ENCODE results near the gene UBB. TPM values are rescaled to one million over a fixed set of nuclear protein-coding genes. Genes with fewer than 3 reads are reported as not detected.

UBB gene
- total and polyA plus RNA-seq, 2 experiments from 2014 or later = 1,250 to 2,041 TPM

GRCh38 chr17:16428098-16428882 is 47.4 kb downstream of the UBB start:
- no peaks in the 10 kb centered on the region for H3K9me2 ChIP-seq (replicated peaks; ENCODE audit: insufficient read depth)
- TF ChIP-seq CTCF (IDR thresholded peaks at IDR 0.05; ENCODE audit: poor library complexity) (peak; percentile 54), EZH2phosphoT487 (IDR thresholded peaks at IDR 0.05; ENCODE audit: low read depth, severe bottlenecking, unreplicated experiment) (no peak), EZH2 (IDR thresholded peaks at IDR 0.05; ENCODE audit: borderline replicate concordance) (no peak)
- H3K4me3 ChIP-seq = no peak overlapping the region
- H3K4me2 ChIP-seq = no peak overlapping the region
- peak; percentile 74 for DNase-seq (ENCODE audit: low spot score)
- no peak overlapping the region for H2AFZ ChIP-seq
- H3K27ac ChIP-seq = no peak overlapping the region
- H3K36me3 ChIP-seq (replicated peaks; ENCODE audit: insufficient read depth, low read depth) = no peaks in the 10 kb centered on the region
- H4K20me1 ChIP-seq (ENCODE audit: insufficient read depth, poor library complexity, severe bottlenecking) = no peaks in the 10 kb centered on the region
- no peaks in the 10 kb centered on the region for H3K27me3 ChIP-seq
- 65% methylated on average over 15 of the region's 15 CpGs for WGBS (ENCODE audit: low lambda C conversion rate, missing lambda C conversion rate)
- H3K79me2 ChIP-seq = no peaks in the 10 kb centered on the region
- H3K9me3 ChIP-seq (ENCODE audit: low read depth) = no peaks in the 10 kb centered on the region
- H3K4me1 ChIP-seq (ENCODE audit: insufficient read depth) = no peaks in the 10 kb centered on the region

GRCh38 chr17:16429083-16429482 is 48.2 kb downstream of the UBB start:
- H3K9me3 ChIP-seq (ENCODE audit: low read depth) = no peaks in the 10 kb centered on the region
- 93% methylated on average over 9 of the region's 9 CpGs for WGBS (ENCODE audit: low lambda C conversion rate, missing lambda C conversion rate)
- TF ChIP-seq EZH2 (IDR thresholded peaks at IDR 0.05; ENCODE audit: borderline replicate concordance) = no peak
- H4K20me1 ChIP-seq (ENCODE audit: insufficient read depth, poor library complexity, severe bottlenecking) = no peaks in the 10 kb centered on the region
- H3K36me3 ChIP-seq (replicated peaks; ENCODE audit: insufficient read depth, low read depth) = no peaks in the 10 kb centered on the region
- DNase-seq (ENCODE audit: low spot score) = no peak
- H3K4me1 ChIP-seq (ENCODE audit: insufficient read depth) = no peaks in the 10 kb centered on the region
- H3K27ac ChIP-seq = no peak overlapping the region
- no peaks in the 10 kb centered on the region for H3K9me2 ChIP-seq (replicated peaks; ENCODE audit: insufficient read depth)
- no peaks in the 10 kb centered on the region for H3K79me2 ChIP-seq
- H3K27me3 ChIP-seq = no peaks in the 10 kb centered on the region
- H2AFZ ChIP-seq = no peak overlapping the region
- no peak overlapping the region for H3K4me2 ChIP-seq
- H3K4me3 ChIP-seq = no peak overlapping the region

GRCh38 chr17:16430650-16431049 is 49.8 kb downstream of the UBB start:
- Histone ChIP-seq H3K79me2 (no peaks in the 10 kb centered on the region), H3K9me3 (ENCODE audit: low read depth) (no peaks in the 10 kb centered on the region), H3K4me1 (ENCODE audit: insufficient read depth) (no peaks in the 10 kb centered on the region), H4K20me1 (ENCODE audit: insufficient read depth, poor library complexity, severe bottlenecking) (no peaks in the 10 kb centered on the region), H3K36me3 (replicated peaks; ENCODE audit: insufficient read depth, low read depth) (no peaks in the 10 kb centered on the region), H3K9me2 (replicated peaks; ENCODE audit: insufficient read depth) (no peaks in the 10 kb centered on the region), H3K27ac (no peak overlapping the region), H3K4me2 (no peak overlapping the region), H3K27me3 (no peaks in the 10 kb centered on the region), H3K4me3 (no peak overlapping the region), H2AFZ (no peak overlapping the region)
- WGBS (ENCODE audit: low lambda C conversion rate, missing lambda C conversion rate) = 76% methylated on average over 6 of the region's 6 CpGs
- no peak for TF ChIP-seq CTCF (IDR thresholded peaks at IDR 0.05; ENCODE audit: poor library complexity)
- no peak for TF ChIP-seq EZH2phosphoT487 (IDR thresholded peaks at IDR 0.05; ENCODE audit: low read depth, severe bottlenecking, unreplicated experiment)
- TF ChIP-seq EZH2 (IDR thresholded peaks at IDR 0.05; ENCODE audit: borderline replicate concordance) = no peak
- no peak for DNase-seq (ENCODE audit: low spot score)

DNA sequence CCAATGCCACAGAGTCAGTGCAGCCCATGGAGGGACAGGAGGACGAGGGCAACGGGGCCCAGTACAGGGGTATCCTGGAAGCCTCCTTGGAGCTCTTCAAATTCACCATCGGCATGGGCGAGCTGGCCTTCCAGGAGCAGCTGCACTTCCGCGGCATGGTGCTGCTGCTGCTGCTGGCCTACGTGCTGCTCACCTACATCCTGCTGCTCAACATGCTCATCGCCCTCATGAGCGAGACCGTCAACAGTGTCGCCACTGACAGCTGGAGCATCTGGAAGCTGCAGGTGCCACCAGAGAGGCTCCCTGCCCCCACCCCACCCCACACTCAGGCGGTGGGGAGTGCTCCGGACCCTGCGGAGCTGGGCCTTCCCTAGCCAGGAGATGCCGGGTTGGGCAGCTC is 51.1 kb downstream of the UBB start:
- WGBS (ENCODE audit: low lambda C conversion rate, missing lambda C conversion rate) = 94% methylated on average over 15 of the region's 15 CpGs
- Histone ChIP-seq H3K27me3 (no peaks in the 10 kb centered on the region), H3K9me3 (ENCODE audit: low read depth) (no peaks in the 10 kb centered on the region), H4K20me1 (ENCODE audit: insufficient read depth, poor library complexity, severe bottlenecking) (no peaks in the 10 kb centered on the region), H3K27ac (no peak overlapping the region), H3K4me1 (ENCODE audit: insufficient read depth) (no peaks in the 10 kb centered on the region), H3K79me2 (no peaks in the 10 kb centered on the region), H2AFZ (no peak overlapping the region), H3K9me2 (replicated peaks; ENCODE audit: insufficient read depth) (no peaks in the 10 kb centered on the region), H3K36me3 (replicated peaks; ENCODE audit: insufficient read depth, low read depth) (no peaks in the 10 kb centered on the region), H3K4me2 (no peak overlapping the region), H3K4me3 (no peak overlapping the region)
- DNase-seq (ENCODE audit: low spot score) = no peak
- TF ChIP-seq CTCF (IDR thresholded peaks at IDR 0.05; ENCODE audit: poor library complexity) (no peak), EZH2phosphoT487 (IDR thresholded peaks at IDR 0.05; ENCODE audit: low read depth, severe bottlenecking, unreplicated experiment) (no peak), EZH2 (IDR thresholded peaks at IDR 0.05; ENCODE audit: borderline replicate concordance) (no peak)

Data from hepatocyte (in vitro differentiated cells).